Activated naive CD8-positive, alpha-beta T cell treated with anti-CD3 and anti-CD28 coated beads, Interleukin-2, amount 50 U/mL, for 16 hours (primary cell): Measurements from ENCODE around the gene SPNS2.

ENCODE experiments used
- DNase-seq: peaks from one replicate; pipeline ENCODE4 v3.0.0-alpha.2; 2020; ENCODE audit warnings: low read depth, low spot score

SPNS2 gene

DNA sequence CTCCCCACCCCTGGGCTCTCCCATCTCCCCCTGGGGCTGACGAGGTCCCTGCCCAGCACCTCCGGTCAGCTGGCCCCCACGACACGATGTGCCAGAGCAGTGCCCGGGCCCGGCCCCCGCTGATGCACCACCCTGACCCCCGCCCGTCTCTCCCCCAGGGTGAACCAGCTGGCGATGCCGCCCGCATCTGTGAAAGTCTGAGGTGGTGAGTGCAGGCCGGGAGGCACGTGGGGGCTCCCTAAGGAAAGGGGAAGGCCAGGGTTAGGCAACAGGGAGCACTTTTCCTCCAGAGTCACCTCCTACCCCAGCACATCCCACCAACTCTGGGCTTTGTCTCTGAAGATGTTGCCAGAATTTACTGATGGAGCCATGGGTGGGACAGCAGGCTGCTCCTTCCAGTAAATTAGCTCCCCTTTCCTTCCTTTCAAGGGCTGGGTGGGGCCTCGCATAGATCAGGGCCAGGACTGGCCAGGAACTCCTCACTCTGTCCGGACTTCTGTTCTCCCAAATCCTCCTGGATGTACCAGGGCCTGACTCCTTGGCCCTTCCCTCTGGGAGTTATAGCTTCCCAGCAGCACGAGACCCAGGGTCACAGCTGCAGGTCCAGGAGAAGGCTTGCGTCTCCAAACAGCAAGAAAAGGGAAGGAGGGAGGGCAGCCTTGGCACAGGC is 38.2 kb downstream of the SPNS2 start:
- no peak for DNase-seq

DNA sequence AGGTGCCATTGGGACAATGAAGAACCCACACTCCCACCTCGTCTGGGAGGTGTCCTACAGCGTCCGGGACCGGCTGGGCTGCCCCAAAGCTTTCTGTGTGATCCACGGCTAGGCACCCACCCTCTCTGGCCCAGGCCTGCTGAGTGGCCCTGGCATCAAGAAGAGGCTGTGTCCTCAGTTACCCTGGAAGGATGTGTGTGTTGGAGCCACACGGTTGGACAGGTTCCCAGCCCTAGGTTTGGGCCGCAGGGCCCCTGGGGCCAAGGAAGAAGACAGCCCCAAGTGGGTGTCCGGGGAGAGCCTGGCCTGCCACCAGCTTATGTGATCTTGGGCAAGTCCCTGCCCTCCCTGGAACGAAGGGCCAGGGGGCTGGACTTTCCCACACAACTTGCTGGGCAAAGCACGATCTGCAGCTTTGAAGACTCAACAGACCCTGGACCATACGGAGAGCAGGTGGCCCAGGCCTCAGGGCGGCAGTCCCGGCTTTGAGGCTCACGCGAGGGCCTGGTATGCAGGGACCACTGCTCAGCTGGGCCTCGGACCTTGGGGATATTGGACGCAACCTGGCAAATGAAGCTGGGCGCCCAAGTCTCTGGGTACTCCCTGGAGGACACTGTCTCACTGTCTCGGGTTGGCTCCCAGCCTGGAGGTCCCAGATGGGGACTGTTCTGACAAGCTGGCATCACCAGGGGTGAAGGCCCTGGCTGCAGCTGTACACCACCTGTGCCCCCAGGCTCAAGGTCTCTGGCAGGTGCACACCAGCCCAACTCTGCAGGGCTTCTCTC is 39.0 kb downstream of the SPNS2 start:
- DNase-seq, result no peak

- DNase-seq, result no peak
Measured at GRCh38 chr17:4538236-4539002, 39.7 kb downstream of the SPNS2 start.

DNA sequence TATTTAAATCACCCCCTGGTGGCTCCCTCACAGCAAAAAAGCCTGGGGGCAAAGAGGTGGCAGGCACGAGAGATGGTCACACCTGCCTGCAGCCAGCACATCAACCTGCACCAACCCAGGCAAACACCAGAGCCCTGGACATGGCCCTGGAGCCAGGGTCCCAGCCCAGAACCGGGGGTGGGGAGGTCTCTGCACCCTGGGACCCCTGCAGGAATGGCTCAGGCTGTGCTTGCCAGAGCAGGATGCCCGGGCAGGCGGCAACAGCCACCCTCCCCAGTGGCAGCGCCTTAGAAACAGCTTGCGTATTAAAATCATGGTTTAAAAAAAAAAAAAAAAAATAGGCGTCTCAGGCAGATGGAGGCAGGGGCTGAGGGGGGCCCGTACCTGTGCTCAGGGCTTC is 40.3 kb downstream of the SPNS2 start:
- no peak for DNase-seq

DNA sequence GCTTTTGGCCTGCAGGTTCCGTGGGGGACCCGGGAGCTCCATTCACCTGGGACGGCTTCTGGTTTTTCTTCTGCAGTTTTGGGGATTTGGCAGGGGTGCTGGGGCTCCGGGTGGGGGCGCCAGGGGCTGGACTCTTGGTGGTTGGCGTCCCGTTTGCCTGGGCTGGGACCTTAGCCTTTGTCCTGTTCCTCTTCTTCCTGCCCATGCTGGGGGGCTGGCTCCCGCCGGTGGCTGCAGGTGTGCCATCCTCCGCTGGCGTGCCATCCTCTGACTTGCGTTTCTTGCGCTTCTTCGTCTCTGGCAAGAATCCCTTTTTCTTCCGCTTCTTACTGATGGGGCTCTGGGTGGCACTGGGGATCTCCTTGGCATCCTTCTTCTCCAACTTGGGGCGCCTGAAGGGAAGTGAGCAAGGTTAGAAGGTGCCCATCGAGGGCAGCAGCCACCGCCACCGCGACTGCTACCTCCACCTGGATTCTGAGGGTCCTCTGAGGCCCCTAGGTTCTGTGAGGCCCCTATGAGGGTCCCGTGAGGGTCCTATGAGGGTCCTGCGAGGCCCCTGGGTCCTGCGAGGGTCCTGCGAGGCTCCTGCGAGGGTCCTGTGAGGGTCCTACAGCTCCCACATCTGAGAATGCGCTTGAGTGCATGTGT is 41.0 kb downstream of the SPNS2 start:
- no peak for DNase-seq

DNA sequence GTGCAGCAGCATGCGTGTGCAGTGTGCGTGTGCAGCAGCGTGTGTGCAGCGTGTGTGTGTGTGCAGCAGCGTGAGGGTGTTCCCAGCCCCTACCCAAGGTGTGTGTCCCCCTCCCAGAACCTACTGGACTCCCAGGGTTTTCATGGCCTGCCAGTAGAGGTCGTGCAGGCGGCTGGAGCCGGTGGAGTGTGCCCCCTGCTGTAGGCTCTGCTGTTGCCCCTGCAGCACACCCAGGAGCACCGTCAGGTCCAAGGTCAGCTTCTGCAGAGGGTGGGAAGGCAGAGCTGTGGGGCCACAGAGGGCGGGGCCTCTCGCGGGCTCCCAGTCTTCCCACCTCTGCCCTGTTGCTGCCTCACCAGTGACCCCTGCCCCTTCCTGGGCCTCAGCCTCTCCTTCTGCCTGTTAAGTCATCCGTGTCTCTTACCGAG is 41.6 kb downstream of the SPNS2 start:
- no peak for DNase-seq

DNA sequence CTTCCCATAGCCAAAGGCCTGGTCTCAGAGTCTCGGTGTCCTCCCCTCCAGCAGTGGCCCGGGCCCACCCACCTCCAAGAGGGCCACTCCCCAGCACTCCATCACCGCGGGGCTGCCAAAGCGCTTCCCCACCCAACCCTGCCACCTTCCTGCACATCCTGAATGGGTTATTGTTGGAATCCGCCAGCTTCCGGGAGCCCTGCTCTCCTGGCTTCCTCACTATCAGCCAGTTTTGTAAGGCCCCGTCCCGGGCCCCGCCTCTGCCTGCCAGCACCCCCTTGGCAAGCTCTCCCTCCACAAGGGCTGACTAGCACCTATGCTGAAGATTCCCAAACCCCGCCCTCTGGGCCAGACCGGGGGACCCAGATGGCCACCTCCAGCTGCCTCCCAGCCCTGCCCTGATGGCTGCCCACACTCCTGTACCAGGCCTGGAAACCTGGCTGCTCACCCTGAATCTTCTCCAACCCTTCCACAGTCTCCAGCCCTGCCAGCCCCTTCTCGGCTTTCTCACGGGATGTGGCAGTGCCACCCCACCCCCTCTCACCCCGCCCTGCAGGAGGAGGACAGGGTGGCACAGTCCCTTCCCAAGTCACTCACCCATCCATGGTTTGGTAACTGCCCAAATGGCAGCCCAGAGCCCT is 42.1 kb downstream of the SPNS2 start:
- DNase-seq, result no peak

DNA sequence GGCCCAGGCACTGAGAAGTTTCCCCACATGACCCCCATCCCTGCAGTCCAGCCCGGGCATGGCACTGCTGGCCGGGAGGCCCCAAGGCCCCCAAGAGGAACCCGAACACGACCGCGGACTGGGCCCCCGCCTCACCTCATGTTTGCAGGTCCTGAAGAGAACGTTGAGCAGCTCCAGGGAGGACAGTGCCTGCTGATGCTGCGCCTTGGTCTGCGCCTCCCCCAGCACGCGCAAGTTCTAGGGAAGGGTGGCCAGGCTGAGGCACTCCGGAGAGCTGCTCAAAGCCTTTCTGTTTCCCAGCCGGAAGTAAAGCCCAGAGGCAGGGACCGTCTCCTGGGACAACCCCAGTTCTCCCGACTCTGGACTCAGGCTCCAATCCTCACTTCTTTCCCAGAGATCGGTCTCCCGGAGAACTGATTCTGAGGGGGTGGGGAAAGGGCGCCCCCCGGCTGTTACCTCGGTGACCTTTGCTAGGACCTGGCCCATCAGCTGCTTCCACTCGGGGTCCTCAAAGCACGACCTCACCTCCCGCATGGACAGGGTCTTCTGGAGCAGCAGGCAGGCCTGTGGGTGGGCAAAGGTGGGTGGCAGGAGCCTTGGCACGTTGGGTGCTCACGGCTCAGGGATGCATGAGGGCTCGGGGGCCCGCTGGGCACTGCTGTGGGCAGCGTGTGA is 42.8 kb downstream of the SPNS2 start:
- no peak for DNase-seq

GRCh38 chr17:4542003-4542725 is 43.5 kb downstream of the SPNS2 start:
- no peak for DNase-seq

DNA sequence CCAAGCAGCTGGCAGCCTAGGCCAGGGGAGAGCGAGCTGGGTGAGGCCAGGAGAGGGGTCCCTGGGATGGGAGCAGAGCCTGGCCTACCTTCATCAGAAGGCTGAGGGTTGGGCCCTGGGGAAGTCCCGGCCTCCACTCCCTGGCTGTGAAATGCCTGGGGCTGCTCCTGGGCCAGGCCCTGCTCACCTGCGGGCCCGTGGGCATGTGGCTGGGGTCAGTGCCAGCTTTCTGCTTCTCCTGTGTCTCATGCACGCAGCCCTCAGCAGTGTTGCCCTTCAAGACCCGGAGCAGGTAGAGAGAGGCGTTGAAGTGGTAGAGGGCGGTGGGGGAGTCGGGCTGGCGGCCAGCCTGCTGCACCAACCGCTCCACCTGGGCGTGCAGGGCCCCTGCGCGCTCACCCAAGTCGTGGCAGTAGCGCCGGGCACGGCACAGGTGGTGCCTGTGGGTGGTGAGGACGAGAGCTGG is 44.1 kb downstream of the SPNS2 start:
- DNase-seq, result no peak

GRCh38 chr17:4543557-4544026 is 44.9 kb downstream of the SPNS2 start:
- no peak for DNase-seq

DNA sequence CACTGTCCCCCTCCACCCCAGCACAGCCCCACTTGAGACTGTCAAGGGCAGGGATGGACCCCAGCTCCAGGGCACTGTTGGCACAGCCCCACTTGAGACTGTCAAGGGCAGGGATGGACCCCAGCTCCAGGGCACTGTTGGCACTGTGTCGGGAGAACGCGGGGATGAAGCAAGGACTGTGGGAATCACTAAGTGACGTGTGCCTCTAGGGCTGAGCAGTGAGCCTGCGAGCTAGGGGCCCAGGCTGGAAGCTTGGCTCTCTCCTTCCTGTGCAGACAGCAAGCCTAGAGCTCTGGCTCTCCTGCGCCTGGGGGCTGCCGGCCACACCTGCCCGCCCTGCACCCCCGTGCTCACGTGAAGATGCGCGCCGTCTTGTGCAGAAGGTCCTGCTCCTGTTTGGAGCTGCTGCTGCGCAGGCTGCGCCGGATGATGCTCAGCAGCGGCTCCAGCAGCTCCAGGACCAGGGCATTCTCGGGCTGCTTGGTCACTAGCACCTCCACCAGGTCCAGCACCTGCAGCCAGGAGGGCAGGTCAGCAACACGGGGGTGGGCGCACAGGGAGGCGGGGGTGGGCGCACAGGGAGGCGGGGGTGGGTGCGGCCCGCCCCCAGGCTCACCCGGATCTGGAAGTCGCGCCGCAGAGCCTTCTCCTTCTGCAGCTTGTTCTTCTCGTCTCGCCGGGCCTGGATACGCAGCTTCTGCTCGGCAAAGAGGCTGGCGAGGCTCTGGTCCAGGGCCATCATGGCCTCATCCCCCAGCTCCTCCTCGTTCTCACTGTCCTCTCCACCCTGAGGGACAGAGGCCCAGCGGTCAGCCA is 45.7 kb downstream of the SPNS2 start:
- DNase-seq, result no peak

GRCh38 chr17:4544951-4545216 is 46.2 kb downstream of the SPNS2 start:
- no peak for DNase-seq

DNA sequence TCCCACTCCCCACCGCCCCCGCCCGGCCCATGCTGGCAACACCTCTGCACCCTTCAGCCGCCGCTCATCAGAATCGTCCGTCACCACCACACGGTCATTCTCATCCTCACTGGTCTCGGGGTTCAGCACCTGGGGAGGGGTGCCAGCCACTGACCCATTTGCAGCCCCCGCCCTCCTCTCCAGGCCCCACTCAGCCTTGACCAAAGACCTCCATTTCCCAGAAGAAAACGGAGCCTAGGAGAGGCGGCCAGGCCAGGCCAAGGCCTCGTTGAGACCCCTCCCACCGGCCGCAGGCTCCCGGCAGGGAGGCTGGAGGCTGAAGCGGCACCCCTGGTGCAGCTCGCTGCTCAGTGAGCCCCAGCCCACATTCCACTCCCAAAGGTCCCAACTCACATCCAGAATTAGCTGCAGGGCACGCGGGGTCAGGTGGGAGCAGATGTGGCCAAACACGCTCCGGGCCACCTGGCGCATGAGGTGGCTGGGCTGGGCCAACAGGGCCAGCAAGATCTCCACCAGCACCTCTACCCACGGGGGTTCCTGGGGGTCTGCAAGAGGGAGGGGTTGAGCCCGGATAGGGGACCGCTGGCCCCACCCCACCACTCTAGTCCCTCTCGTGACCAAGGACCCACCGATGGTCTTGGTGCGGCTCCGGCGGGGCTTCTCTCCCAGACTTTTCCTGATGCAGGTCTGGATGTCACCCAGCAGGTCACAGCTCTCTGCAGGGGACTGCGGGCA is 46.7 kb downstream of the SPNS2 start:
- no peak for DNase-seq

DNA sequence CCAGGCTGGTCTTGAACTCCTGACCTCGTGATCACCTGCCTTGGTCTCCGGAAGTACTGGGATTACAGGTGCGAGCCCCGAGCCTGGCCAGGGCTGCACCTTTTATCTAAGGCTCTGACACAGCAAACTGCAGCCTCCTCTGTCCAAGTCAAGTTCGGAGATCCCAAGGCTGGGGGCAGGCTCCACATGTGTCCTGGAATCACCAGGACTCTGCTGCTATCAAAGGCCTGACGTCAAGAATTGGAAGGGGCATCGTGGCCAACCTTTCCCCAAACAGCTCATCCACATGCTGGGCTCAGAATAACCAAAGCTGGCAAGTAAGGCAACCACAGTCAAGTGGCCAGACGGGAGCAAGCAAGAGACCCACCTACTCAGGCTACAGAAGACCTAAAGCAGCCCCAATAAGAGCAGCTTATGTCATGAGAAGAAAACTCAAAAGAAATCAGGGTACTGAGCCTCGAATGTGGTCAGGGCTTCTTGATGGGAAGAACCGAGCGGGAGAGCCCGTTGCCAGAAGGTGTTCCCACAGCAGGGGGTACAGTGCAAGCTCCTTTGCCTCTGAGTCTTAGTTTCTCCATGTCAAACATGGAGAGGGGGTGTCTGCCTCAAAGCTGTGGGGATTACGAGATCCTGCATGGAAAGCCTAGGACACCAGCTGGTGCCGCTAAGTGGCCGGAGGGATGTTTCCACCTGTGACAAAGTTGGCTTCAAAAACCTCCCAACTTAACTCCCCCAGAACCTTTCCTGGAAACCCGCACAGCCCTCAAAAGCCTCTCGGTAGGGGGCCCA is 48.6 kb downstream of the SPNS2 start:
- DNase-seq, result no peak

GRCh38 chr17:4548061-4548461 is 49.4 kb downstream of the SPNS2 start:
- DNase-seq, result no peak

- no peak for DNase-seq
Measured at GRCh38 chr17:4548721-4549531, 50.2 kb downstream of the SPNS2 start.
